HEK293 (cell line): ENCODE measurements around the gene FGB.

Experiments
- CTCF ChIA-PET: fragments of 350-600 bp; formaldehyde crosslinking; extraction: SDS; loops from one replicate; lab custom pipeline; 2021; ENCODE audit warnings: antibody characterized with exemption; lab: Yijun Ruan, JAX
- POLR2A ChIA-PET: fragments of 300-600 bp; formaldehyde crosslinking; extraction: SDS; loops from one replicate; lab custom pipeline; 2020; ENCODE audit warnings: antibody characterized with exemption, inconsistent platforms; lab: Yijun Ruan, JAX
- H3K27ac ChIP-seq: fragments of 200-500 bp; sonication (Bioruptor generic); 2 replicates; pipeline ENCODE4 v1.5.1; 2014; ENCODE audit warnings: low read depth, low read length, control low read depth, inconsistent platforms; ENCODE audit errors: extremely low read depth
- H3K36me3 ChIP-seq, 2 experiments: fragments of 200-500 bp in 1 of 2; sonication (Bioruptor generic) in 1 of 2; 1 replicate in 1 of 2; 2 replicates in 1 of 2; pipeline ENCODE4 v1.5.1; 2014 to 2017; ENCODE audit warnings: inconsistent platforms in 2 of 2, low read length in 2 of 2; ENCODE audit not compliant: control insufficient read depth in 2 of 2, insufficient read depth in 1 of 2
- H3K4me1 ChIP-seq: fragments of 200-500 bp; sonication (Bioruptor generic); 2 replicates; pipeline ENCODE4 v1.5.1; 2014; ENCODE audit warnings: mild to moderate bottlenecking, low read length, inconsistent platforms; ENCODE audit not compliant: control insufficient read depth, insufficient read depth
- H3K4me3 ChIP-seq: 2 replicates; pipeline ENCODE4 v1.5.1; 2011; ENCODE audit warnings: low read depth, mild to moderate bottlenecking, control low read depth, low read length, moderate library complexity
- H3K9me3 ChIP-seq: fragments of 200-500 bp; sonication (Bioruptor generic); 2 replicates; pipeline ENCODE4 v1.5.1; 2014; ENCODE audit warnings: low read depth, low read length, inconsistent platforms; ENCODE audit not compliant: control insufficient read depth, insufficient read depth
- GLIS2 ChIP-seq: fragments of 450-650 bp; formaldehyde crosslinking; IDR thresholded peaks from 2 replicates; pipeline ENCODE4 v1.5.1; 2016; ENCODE audit warnings: missing biosample characterization, missing genetic modification characterization
- MZF1 ChIP-seq: fragments of 450-650 bp; formaldehyde crosslinking; IDR thresholded peaks from 2 replicates; pipeline ENCODE4 v1.5.1; 2017; ENCODE audit warnings: missing biosample characterization, missing genetic modification characterization, borderline replicate concordance
- SALL2 ChIP-seq: fragments of 450-650 bp; formaldehyde crosslinking; IDR thresholded peaks from 2 replicates; pipeline ENCODE4 v1.5.0; 2017; ENCODE audit warnings: missing biosample characterization, mild to moderate bottlenecking, missing genetic modification characterization, borderline replicate concordance
- SP2 ChIP-seq: fragments of 450-650 bp; formaldehyde crosslinking; IDR thresholded peaks from 2 replicates; pipeline ENCODE4 v1.5.1; 2016; ENCODE audit warnings: missing biosample characterization, missing genetic modification characterization
- YY1 ChIP-seq: fragments of 450-650 bp; formaldehyde crosslinking; IDR thresholded peaks from 2 replicates; pipeline ENCODE4 v1.5.1; 2018; ENCODE audit warnings: missing biosample characterization, missing genetic modification characterization
- ZFP37 ChIP-seq: fragments of 450-650 bp; formaldehyde crosslinking; IDR thresholded peaks from 2 replicates; pipeline ENCODE4 v1.5.1; 2016; ENCODE audit warnings: missing biosample characterization, missing genetic modification characterization
- ZNF169 ChIP-seq: fragments of 450-650 bp; formaldehyde crosslinking; IDR thresholded peaks from 2 replicates; pipeline ENCODE4 v1.5.1; 2016; ENCODE audit warnings: missing biosample characterization, missing genetic modification characterization
- ZNF184 ChIP-seq: fragments of 450-650 bp; IDR thresholded peaks from 2 replicates; pipeline ENCODE4 v1.5.1; 2018; ENCODE audit warnings: missing biosample characterization, mild to moderate bottlenecking, missing genetic modification characterization
- ZNF211 ChIP-seq: fragments of 450-650 bp; formaldehyde crosslinking; IDR thresholded peaks from 2 replicates; pipeline ENCODE4 v1.5.1; 2016; ENCODE audit warnings: low read depth, missing biosample characterization, missing genetic modification characterization
- ZNF311 ChIP-seq: fragments of 450-650 bp; formaldehyde crosslinking; IDR thresholded peaks from 2 replicates; pipeline ENCODE4 v1.5.1; 2017; ENCODE audit warnings: missing biosample characterization, missing genetic modification characterization, borderline replicate concordance
- ZNF350 ChIP-seq: fragments of 450-650 bp; formaldehyde crosslinking; IDR thresholded peaks from 2 replicates; pipeline ENCODE4 v1.5.0; 2017; ENCODE audit warnings: missing biosample characterization, mild to moderate bottlenecking, missing genetic modification characterization
- ZNF394 ChIP-seq: fragments of 450-650 bp; formaldehyde crosslinking; IDR thresholded peaks from 2 replicates; pipeline ENCODE4 v1.5.1; 2016; ENCODE audit warnings: missing biosample characterization, missing genetic modification characterization, mild to moderate bottlenecking, moderate library complexity, borderline replicate concordance
- ZNF629 ChIP-seq: fragments of 450-650 bp; formaldehyde crosslinking; IDR thresholded peaks from 2 replicates; pipeline ENCODE4 v1.5.1; 2017; ENCODE audit warnings: missing biosample characterization, missing genetic modification characterization
- ZNF677 ChIP-seq: fragments of 450-650 bp; IDR thresholded peaks from 2 replicates; pipeline ENCODE4 v1.5.0; 2018; ENCODE audit warnings: missing biosample characterization, mild to moderate bottlenecking, missing genetic modification characterization, moderate library complexity
- ZSCAN23 ChIP-seq: fragments of 450-650 bp; formaldehyde crosslinking; IDR thresholded peaks from 2 replicates; pipeline ENCODE4 v1.5.1; 2016; ENCODE audit warnings: missing biosample characterization, missing genetic modification characterization
- TF ChIP-seq, protein P1 (sequence below): fragments of 450-650 bp; formaldehyde crosslinking; IDR thresholded peaks from 2 replicates; pipeline ENCODE4 v1.5.1; 2016; ENCODE audit warnings: missing biosample characterization, missing genetic modification characterization, borderline replicate concordance
- TF ChIP-seq, protein P2 (sequence below): fragments of 450-650 bp; formaldehyde crosslinking; IDR thresholded peaks from 2 replicates; pipeline ENCODE4 v1.5.1; 2016; ENCODE audit warnings: missing biosample characterization, missing genetic modification characterization, low read depth
- TF ChIP-seq, protein P3 (sequence below): fragments of 450-650 bp; formaldehyde crosslinking; IDR thresholded peaks from 2 replicates; pipeline ENCODE4 v1.5.1; 2016; ENCODE audit warnings: missing biosample characterization, missing genetic modification characterization
- TF ChIP-seq, protein P4 (sequence below): fragments of 450-650 bp; formaldehyde crosslinking; IDR thresholded peaks from 2 replicates; pipeline ENCODE4 v1.5.1; 2016; ENCODE audit warnings: missing biosample characterization, missing genetic modification characterization
- TF ChIP-seq, protein P5 (sequence below): fragments of 450-650 bp; formaldehyde crosslinking; IDR thresholded peaks from 2 replicates; pipeline ENCODE4 v1.5.1; 2016; ENCODE audit warnings: missing biosample characterization, missing genetic modification characterization
- TF ChIP-seq, protein P6 (sequence below): fragments of 450-650 bp; formaldehyde crosslinking; IDR thresholded peaks from 2 replicates; pipeline ENCODE4 v1.5.1; 2017; ENCODE audit warnings: missing biosample characterization, missing genetic modification characterization

The FGB gene

DNA sequence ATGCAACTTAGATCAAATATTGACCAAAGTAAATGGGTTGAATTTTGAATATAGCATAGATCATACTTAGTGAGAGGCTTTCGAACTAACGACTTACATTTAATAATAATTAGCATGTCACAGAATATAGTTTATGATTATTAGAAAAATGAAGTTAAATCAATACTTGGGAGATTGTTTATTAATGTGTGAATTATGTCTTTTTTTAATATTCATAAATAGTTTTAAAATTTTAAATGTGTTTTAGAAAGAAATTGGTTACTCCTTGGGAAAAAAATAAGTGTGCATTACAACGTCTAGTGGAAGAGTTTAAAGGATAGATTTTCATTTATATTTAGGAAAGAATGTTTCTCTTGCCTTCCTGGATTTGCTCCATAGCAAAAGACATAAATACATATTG, 20.4 kb downstream of the FGB start (continued):
- TF ChIP-seq, protein P1, sequence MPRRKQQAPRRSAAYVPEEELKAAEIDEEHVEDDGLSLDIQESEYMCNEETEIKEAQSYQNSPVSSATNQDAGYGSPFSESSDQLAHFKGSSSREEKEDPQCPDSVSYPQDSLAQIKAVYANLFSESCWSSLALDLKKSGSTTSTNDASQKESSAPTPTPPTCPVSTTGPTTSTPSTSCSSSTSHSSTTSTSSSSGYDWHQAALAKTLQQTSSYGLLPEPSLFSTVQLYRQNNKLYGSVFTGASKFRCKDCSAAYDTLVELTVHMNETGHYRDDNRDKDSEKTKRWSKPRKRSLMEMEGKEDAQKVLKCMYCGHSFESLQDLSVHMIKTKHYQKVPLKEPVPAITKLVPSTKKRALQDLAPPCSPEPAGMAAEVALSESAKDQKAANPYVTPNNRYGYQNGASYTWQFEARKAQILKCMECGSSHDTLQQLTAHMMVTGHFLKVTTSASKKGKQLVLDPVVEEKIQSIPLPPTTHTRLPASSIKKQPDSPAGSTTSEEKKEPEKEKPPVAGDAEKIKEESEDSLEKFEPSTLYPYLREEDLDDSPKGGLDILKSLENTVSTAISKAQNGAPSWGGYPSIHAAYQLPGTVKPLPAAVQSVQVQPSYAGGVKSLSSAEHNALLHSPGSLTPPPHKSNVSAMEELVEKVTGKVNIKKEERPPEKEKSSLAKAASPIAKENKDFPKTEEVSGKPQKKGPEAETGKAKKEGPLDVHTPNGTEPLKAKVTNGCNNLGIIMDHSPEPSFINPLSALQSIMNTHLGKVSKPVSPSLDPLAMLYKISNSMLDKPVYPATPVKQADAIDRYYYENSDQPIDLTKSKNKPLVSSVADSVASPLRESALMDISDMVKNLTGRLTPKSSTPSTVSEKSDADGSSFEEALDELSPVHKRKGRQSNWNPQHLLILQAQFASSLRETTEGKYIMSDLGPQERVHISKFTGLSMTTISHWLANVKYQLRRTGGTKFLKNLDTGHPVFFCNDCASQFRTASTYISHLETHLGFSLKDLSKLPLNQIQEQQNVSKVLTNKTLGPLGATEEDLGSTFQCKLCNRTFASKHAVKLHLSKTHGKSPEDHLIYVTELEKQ (tag by site-specific recombination) = no peak
- no peak for TF ChIP-seq ZNF394 (tag by site-specific recombination)
- TF ChIP-seq, all 188 proteins: peak for 0

DNA sequence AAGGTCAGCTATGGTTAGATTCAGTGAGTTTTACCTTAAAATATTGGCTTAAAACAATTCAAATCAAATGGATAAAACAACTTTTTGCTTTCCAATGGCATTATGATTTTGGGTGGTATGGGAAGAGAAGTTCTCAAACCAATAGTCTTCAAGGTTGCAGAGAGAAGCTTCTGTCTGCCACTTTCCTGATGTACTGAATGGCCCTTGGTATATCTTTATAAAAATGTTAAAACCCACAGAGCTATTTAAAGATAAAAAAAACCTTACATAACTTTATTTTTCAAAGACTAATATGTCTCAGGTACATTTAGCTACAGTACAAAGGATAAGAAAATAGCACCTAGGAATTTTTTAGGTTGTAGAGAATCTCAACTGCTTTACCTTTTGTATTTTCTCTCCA, 20.9 kb downstream of the FGB start:
- Histone ChIP-seq H3K27ac (no peak overlapping the region), H3K4me1 (no peaks in the 10 kb centered on the region), H3K36me3 (no peaks in the 10 kb centered on the region), H3K4me3 (no peak overlapping the region), H3K9me3 (no peaks in the 10 kb centered on the region)
- POLR2A ChIA-PET = no interaction called here
- TF ChIP-seq, protein P2, sequence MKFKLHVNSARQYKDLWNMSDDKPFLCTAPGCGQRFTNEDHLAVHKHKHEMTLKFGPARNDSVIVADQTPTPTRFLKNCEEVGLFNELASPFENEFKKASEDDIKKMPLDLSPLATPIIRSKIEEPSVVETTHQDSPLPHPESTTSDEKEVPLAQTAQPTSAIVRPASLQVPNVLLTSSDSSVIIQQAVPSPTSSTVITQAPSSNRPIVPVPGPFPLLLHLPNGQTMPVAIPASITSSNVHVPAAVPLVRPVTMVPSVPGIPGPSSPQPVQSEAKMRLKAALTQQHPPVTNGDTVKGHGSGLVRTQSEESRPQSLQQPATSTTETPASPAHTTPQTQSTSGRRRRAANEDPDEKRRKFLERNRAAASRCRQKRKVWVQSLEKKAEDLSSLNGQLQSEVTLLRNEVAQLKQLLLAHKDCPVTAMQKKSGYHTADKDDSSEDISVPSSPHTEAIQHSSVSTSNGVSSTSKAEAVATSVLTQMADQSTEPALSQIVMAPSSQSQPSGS (tag by site-specific recombination) = no peak
- TF ChIP-seq ZNF350 (tag by site-specific recombination) (no peak), YY1 (tag by site-specific recombination) (no peak), ZSCAN23 (tag by site-specific recombination) (no peak), SALL2 (tag by site-specific recombination) (no peak), ZNF169 (tag by site-specific recombination) (no peak), ZNF184 (no peak), ZNF211 (tag by site-specific recombination) (no peak), ZNF677 (no peak), ZFP37 (tag by site-specific recombination) (no peak)
- TF ChIP-seq, protein P3, sequence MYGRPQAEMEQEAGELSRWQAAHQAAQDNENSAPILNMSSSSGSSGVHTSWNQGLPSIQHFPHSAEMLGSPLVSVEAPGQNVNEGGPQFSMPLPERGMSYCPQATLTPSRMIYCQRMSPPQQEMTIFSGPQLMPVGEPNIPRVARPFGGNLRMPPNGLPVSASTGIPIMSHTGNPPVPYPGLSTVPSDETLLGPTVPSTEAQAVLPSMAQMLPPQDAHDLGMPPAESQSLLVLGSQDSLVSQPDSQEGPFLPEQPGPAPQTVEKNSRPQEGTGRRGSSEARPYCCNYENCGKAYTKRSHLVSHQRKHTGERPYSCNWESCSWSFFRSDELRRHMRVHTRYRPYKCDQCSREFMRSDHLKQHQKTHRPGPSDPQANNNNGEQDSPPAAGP (tag by site-specific recombination) = no peak
- TF ChIP-seq, protein P4, sequence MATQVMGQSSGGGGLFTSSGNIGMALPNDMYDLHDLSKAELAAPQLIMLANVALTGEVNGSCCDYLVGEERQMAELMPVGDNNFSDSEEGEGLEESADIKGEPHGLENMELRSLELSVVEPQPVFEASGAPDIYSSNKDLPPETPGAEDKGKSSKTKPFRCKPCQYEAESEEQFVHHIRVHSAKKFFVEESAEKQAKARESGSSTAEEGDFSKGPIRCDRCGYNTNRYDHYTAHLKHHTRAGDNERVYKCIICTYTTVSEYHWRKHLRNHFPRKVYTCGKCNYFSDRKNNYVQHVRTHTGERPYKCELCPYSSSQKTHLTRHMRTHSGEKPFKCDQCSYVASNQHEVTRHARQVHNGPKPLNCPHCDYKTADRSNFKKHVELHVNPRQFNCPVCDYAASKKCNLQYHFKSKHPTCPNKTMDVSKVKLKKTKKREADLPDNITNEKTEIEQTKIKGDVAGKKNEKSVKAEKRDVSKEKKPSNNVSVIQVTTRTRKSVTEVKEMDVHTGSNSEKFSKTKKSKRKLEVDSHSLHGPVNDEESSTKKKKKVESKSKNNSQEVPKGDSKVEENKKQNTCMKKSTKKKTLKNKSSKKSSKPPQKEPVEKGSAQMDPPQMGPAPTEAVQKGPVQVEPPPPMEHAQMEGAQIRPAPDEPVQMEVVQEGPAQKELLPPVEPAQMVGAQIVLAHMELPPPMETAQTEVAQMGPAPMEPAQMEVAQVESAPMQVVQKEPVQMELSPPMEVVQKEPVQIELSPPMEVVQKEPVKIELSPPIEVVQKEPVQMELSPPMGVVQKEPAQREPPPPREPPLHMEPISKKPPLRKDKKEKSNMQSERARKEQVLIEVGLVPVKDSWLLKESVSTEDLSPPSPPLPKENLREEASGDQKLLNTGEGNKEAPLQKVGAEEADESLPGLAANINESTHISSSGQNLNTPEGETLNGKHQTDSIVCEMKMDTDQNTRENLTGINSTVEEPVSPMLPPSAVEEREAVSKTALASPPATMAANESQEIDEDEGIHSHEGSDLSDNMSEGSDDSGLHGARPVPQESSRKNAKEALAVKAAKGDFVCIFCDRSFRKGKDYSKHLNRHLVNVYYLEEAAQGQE (tag by site-specific recombination) = no peak
- CTCF ChIA-PET = no interaction called here

DNA sequence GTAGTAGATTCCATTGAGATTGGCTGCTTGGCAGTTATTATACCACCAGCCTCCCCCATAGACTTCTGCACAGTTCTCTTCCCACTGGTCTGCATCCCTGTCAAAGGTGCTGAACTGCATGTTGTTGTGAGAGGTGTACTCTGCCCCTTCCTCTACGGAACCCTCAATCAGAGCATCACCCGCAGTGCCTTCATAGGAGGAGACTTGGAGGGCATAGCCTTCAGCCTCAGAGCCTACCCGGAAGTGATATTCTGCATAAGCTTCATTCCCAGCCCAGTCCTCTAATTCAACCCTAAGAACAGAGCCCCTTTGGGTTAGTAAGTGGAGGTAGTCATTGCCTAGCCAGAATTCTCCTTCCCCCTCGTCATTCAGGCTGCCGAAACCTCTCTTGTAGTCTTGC, 21.4 kb downstream of the FGB start:
- ChIA-PET POLR2A (no interaction called here), CTCF (interaction anchor here (0.6 kb wide), 1 partner anchor 442 kb away, joined by 4 read pairs; no protein-coding TSS in a partner anchor)
- Histone ChIP-seq H3K4me3 (no peak overlapping the region), H3K9me3 (no peaks in the 10 kb centered on the region), H3K4me1 (no peaks in the 10 kb centered on the region), H3K36me3 (no peaks in the 10 kb centered on the region), H3K27ac (no peak overlapping the region)
- TF ChIP-seq YY1 (tag by site-specific recombination) = no peak
- TF ChIP-seq, protein P5, sequence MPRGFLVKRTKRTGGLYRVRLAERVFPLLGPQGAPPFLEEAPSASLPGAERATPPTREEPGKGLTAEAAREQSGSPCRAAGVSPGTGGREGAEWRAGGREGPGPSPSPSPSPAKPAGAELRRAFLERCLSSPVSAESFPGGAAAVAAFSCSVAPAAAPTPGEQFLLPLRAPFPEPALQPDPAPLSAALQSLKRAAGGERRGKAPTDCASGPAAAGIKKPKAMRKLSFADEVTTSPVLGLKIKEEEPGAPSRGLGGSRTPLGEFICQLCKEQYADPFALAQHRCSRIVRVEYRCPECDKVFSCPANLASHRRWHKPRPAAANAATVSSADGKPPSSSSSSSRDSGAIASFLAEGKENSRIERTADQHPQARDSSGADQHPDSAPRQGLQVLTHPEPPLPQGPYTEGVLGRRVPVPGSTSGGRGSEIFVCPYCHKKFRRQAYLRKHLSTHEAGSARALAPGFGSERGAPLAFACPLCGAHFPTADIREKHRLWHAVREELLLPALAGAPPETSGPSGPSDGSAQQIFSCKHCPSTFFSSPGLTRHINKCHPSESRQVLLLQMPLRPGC (tag by site-specific recombination) = no peak
- TF ChIP-seq, protein P6, sequence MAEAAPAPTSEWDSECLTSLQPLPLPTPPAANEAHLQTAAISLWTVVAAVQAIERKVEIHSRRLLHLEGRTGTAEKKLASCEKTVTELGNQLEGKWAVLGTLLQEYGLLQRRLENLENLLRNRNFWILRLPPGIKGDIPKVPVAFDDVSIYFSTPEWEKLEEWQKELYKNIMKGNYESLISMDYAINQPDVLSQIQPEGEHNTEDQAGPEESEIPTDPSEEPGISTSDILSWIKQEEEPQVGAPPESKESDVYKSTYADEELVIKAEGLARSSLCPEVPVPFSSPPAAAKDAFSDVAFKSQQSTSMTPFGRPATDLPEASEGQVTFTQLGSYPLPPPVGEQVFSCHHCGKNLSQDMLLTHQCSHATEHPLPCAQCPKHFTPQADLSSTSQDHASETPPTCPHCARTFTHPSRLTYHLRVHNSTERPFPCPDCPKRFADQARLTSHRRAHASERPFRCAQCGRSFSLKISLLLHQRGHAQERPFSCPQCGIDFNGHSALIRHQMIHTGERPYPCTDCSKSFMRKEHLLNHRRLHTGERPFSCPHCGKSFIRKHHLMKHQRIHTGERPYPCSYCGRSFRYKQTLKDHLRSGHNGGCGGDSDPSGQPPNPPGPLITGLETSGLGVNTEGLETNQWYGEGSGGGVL (tag by site-specific recombination) = no peak
- TF ChIP-seq GLIS2 = no peak
- TF ChIP-seq ZNF629 = no peak
- TF ChIP-seq ZNF311 (tag by site-specific recombination) = no peak
- TF ChIP-seq MZF1 (tag by site-specific recombination) = no peak
- TF ChIP-seq SP2 = no peak
